ENCODE results near the gene OMD.

- TF ChIP-seq POLR2AphosphoS5 (IDR thresholded peaks at IDR 0.05) (no peak), CTCF (IDR thresholded peaks at IDR 0.05) (no peak)
Observed at GRCh38 chr9:92467511-92467910, 43.2 kb upstream of the OMD start.

Measured in upper lobe of left lung (tissue), 4 donors.